Measurements from ENCODE around the gene BCL7C.

BCL7C gene

GRCh38 chr16:30922420-30922959 lies 28.6 kb upstream of the BCL7C start:
- peak; percentile 100 for DNase-seq

- peak; percentile 91 for DNase-seq
Measured at GRCh38 chr16:30921748-30922419, 28.0 kb upstream of the BCL7C start.

GRCh38 chr16:30921459-30921747 lies 27.5 kb upstream of the BCL7C start:
- DNase-seq, result no peak

- DNase-seq, result no peak
Measured at GRCh38 chr16:30920891-30921290, 27.0 kb upstream of the BCL7C start.

GRCh38 chr16:30918614-30919013 lies 24.7 kb upstream of the BCL7C start:
- no peak for DNase-seq

GRCh38 chr16:30914830-30915229 lies 21.0 kb upstream of the BCL7C start:
- no peak for DNase-seq

- no peak for DNase-seq
Measured at GRCh38 chr16:30912794-30913412, 19.0 kb upstream of the BCL7C start.

- DNase-seq, result no peak
Measured at GRCh38 chr16:30910427-30911029, 16.7 kb upstream of the BCL7C start.

- no peak for DNase-seq
Measured at GRCh38 chr16:30907064-30907463, 13.2 kb upstream of the BCL7C start.

- no peak for DNase-seq
Measured at GRCh38 chr16:30904114-30904780, 10.4 kb upstream of the BCL7C start.

- DNase-seq, result peak; percentile 28
Measured at GRCh38 chr16:30903596-30903995, 9.7 kb upstream of the BCL7C start.

GRCh38 chr16:30903002-30903401 lies 9.1 kb upstream of the BCL7C start:
- DNase-seq, result peak; percentile 34

- DNase-seq, result peak; percentile 69
Measured at GRCh38 chr16:30902029-30902972, 8.4 kb upstream of the BCL7C start.

- DNase-seq, result peak; percentile 19
Measured at GRCh38 chr16:30901201-30902028, 7.5 kb upstream of the BCL7C start.

GRCh38 chr16:30900588-30900987 lies 6.7 kb upstream of the BCL7C start:
- DNase-seq, result no peak

GRCh38 chr16:30899794-30900193 lies 5.9 kb upstream of the BCL7C start:
- no peak for DNase-seq

- peak; percentile 89 for DNase-seq
Measured at GRCh38 chr16:30896889-30897733, 3.2 kb upstream of the BCL7C start.

GRCh38 chr16:30896261-30896888 lies 2.5 kb upstream of the BCL7C start, which contains the start of gene CTF1:
Gene CTF1, plus strand, starts transcription at chr16:30896614. Its CDS starts 30 bp downstream, at chr16:30896644.
- no peak for DNase-seq

- no peak for DNase-seq
Measured at GRCh38 chr16:30895627-30896260, 1.9 kb upstream of the BCL7C start.

Data from activated CD4-positive, alpha-beta T cell treated with anti-CD3 and anti-CD28 coated beads, Interleukin-2, Interleukin-6, amounts not matched to agents 100 ng/mL and 50 ng/mL, durations not matched to agents 16 hours and 8 hours (primary cell).